AML-193 (cell line): ENCODE data around the gene COX4I1.
"Not testable (repeated sequence)": the region's sequence is repeated elsewhere in the genome, so short reads cannot be mapped to it uniquely, and the experiment has no call there.

Experiments
- DNase-seq, 2 experiments: peaks; one replicate each; lab custom pipeline; 2025; lab: John Stamatoyannopoulos, UW

Gene COX4I1

DNA sequence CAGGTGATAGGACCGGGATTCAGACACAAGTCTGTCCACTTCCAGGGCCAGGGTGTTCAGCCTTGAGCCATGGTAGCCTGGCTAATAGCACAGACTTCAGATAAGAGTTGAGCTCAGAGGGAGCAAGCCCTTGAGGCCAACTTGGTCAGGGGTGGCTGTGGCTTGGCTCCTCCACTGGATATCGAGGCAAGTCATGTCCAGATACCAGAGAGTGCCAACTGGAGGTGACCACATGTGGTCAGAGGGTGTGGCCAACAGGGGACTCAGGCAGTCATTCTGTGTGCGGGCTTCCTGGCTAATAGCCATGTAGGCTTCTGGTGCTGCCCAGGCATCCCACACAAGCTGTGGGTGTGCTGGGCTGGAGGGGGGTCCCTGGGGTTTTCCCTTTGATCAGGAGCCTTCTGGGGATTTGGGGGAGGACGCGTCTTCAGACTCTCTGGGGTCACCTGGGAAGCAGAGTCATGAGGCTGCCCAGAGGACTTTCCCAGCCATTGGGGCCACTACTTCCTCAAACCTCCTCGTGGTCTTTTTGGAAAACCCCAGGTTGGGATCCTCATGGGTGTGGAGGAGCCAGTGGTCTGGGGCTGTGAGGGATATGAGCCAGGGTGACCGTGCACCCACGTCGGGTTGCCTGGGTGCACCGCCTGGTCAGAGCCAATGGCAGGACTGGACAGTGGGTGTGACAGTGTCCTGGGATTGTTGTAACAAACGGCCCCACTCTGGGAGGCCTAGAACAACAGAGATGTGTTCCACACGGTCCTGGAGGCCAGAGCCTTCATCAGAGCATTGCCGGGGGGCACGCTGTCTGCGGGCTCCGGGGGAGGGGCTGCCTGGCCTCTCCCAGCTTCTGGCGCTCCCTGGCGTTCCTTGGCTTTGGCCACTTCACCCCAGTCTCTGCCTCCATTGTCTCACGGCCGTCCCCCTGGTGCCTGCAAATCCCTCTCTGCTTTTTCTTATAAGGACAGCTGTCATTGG is 25.0 kb downstream of the COX4I1 start:
- no peak for DNase-seq

DNA sequence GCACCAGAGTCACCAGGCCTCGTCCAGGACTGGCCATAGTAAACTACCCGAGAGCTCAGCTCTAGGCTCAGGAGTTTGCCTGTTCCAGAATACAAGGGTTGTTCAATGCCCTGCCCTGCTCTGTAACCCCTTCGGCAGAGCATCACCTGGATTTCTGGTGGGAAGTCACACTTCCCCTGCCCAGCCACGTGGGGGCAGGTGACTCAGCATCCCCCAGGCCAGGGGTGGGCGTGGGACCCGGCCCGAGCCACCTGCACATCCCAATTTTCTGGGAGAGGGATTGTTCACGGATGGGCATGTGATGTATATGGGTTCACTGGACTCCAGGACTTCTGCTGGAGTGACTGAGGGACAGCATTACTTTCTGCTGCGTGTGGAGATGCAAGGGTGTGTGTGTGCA is 25.8 kb downstream of the COX4I1 start:
- no peak for DNase-seq

DNA sequence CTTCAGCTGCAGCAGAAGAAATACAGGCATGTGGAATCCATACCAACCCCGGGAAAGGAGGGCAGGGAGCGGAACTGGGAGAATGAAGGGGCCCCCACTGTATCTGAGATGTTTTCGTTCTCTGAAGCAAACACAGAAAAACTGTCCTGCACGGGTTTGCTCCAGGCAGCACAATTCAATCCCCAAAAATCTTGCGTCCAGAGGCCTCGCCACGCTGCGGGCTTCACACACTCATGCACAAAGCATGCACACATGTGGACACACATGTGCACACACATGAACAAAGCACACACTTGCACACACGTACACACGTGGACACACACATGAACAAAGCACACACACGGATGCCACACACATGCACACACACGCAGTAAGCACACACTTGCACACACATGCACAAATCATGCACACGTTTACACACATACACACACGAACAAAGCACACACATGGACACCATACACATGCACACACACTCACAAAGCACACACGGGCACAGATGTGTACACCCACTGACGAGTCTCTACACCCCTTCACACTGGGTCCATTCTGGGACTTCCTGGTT is 27.3 kb downstream of the COX4I1 start:
- DNase-seq = no peak

DNA sequence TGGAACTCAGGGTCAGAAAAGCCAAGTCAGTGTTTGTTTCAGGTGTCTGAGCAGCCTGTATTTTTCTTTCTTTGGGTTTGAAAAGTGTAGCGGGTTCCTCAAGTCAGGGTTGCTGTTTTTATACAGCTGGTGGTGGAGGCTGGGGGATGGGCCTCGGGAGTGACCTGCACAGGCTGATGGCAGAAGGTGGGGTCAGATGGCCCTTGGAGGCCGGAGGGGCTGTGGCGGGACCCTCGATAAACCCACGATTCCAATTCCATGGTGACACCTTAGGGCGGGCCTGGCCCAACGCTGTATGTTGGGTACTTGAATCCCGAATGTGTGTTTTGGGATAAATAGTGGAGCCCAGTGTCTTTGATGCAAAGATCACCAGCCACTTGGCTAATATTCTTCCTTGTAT is 28.7 kb downstream of the COX4I1 start:
- DNase-seq = no peak

DNA sequence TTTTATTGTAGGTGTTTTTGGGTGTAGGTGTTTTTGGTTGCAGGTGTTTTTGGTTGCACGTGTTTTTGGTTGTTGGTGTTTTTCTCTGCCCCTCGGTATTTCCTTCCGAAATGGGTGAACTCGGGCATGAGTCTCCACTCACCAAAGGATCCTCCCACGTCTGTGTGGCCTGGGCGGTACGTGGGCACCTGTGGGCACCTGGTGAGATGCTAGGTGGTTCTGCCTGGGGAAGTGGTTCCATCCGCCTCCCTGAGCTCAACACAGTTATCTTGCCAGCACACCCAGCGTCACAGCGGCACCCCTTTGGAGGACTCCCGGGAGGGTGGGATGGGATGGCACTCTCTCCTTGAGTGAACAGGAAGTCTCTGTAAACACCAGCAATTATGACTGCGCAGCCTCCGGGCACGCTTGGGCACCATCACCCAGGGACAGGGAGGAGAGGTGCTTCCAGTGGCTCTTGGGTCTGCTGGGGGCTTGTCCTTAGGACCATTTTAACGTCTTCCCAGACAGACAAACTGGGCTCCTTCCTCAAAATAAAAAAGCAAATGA is 29.8 kb downstream of the COX4I1 start:
- DNase-seq = no peak

DNA sequence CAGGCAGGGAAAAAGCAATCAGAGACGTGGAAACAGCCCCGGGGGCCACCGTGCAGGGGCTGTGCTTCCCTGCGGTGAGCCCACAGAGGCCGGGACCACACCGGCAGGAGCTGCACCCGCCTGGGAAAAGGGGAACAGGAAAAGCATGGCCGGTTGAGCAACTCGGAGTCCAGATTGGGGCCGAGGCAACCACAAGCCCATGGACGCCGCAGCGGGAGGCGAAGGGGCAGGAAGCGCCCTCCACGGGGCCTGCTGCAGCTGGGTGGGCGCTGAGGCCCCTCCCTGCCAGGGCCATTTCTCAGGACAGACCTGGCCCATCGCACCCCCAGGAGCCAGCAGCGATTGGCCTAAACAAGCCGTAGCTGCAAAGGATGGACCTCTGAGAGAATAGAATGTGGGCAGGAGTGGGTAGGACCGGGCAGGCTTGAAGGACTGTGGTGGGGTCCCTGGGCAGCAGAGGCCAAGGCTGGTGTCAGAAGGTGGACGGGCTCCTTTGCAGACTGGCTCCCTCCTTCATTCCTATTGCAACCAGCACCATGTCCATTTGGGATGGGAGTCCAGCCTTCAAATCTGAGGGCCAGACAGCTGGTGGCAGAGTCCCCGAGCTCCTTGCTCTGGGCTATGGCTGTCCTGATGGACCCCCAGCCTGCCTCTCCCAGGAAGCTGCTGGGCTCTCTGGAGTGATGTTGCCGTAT is 30.4 kb downstream of the COX4I1 start:
- peak; percentile 82 to 88 for DNase-seq

DNA sequence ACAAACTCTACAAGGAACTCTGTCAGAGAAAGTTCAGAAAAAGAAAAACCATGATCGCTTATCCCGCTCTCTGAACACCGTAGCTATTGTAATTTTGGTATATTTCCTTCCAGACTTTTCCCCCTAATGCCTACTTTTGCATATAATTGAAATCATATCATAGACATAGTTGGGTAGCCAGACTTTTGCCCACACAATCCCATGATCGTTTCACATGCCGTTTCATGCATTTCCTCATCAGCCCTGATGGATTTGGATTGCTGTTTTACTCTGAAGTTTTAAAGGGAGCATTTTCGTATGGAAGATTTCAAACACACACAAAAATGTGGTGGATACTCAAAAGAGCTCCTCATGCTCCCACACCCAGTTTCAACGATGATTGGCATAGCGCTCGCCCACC is 31.3 kb downstream of the COX4I1 start:
- DNase-seq = no peak

DNA sequence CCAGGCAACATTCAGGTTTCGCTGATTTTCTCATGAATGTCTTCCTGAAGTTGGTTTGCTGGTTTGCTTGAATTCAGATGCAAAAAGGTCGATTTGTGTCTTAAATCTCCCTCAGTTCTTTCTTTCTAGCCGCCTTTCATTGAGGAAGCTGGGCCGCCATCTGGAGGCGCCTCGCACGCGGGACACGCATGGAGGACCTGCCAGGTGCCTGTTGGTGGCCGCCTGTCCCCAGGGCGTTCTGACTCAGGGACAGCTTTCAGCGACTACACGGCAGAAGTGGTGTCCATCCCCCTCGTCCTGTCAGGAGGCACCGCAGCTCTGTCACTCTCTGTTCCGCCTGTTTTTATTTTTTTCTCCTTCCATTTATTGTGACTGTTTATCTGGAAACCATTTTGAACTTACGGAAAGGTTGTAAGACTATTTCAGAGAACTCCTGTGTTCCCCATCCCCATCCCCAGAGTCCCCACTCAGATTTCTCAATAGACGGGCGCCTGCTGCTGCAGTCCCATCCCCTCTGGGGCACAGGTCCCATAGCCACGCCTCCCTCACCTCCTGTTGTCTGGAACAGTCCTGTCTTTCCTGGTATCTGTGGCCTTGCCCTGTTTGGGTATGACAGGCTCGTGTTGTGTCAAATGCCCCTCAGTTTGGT is 33.2 kb downstream of the COX4I1 start:
- no peak for DNase-seq

DNA sequence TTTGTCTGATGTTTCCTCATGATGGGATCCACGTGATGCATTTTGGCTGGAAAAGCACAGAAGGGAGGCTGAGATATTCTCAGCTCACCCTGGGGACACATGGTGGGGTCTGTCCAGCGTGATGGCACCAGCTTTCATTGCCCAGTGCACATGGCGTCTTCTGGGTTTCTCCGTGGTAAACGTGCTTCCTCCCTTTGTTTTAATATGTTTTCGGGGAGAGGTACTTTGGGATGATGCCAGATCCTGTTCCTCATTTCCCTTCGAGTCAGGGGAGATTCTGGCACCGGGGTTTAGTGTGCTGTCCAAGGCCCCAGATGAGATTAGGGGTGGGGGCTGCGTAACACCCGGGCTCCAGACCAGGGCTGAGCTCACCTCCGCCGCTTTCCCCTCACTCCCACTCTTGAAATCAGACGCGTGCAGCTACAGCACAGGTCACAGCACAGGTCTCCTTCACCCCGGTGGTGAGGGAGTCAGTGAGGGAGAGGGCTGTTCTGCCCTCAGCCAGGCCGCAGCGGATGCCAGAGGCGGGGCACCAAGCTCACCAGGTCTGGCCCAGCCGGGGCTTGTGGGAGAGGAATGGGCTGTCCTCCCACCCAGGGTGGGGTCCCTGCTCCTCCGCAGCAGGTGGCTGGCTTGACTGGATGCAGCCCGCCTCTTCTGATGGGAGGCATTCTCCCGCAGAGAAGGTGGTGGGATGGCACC is 33.9 kb downstream of the COX4I1 start:
- DNase-seq = no peak

DNA sequence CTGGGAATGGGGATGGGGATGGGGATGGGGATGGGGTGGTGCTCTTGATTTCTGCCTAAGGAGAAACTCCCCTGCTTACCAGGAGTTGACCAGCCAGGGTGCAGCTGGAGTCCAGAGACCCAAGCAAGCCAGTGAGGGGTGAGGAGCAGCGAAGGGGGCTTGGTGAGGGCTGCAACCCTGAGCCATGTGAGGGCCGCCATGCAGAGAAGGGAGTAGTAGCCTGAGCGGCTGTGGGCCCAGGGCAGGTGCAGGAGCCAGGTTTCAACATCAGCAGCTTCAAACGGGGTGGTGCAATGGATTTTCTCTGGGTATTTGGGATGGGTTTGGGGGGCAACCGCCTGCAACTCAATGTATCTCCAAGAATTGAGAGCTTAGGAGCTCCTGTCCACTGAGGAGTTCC is 35.2 kb downstream of the COX4I1 start:
- DNase-seq = no peak

DNA sequence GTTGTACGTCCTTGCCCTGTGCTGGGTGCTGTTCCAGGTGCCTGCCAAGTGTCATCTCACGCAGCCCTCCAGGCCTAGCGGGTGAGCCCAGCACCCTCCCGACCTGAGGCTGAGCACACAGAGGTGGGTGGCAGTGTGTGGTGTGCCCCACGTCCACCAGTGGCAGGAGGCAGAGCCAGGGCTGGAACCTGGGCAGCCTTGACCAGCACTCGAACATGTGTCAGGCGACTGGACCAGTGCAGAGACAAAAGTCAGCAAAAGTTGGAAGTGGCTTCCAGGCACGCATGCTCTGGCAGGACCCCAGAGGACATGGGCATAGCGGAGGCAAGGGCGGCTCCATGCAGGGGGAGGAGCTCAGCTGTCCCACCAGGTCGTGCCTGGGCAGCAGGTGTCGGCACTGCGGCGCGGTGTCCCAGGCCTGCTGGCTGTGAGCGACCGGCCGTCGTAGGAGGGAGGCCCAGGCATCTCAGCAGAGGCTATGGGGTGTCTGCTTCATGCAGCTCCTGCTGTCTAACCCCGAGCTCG is 35.8 kb downstream of the COX4I1 start:
- DNase-seq = no peak

DNA sequence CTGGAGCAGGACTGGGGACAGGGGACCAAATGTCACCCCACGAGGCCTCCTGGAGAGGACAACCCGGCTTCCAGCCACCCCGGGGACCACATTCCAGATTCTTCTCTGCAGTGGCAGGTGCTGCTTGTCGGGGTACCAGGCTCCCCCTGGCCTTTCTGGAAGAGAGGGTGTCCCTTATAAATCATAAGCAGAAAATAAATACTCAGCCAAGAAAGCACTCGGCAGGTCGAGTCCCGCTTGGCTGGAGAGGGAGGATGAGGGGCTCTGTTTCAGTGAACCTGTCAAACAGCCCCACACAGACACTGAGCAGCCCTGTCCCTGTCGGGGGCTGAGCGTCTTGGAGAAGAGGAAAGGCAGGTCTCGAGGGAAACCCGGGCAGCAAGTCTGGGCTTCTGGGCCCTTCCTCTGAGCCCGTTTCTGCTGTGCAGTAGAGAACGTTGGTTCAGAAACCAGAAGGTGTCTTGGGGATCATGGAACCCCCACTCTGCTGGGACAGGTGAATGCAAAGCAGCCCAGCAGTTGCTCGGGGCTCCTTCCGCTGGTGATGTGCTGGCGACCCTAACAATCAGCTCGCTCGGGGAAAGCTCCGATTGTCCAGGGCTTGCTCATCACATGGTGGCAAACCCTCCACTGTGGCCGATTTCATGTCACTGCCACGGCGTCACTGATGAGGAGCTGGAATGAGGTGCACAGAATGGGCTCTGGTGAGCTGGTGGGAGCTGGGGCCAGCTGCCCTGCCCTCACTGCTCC is 36.6 kb downstream of the COX4I1 start:
- no peak for DNase-seq

DNA sequence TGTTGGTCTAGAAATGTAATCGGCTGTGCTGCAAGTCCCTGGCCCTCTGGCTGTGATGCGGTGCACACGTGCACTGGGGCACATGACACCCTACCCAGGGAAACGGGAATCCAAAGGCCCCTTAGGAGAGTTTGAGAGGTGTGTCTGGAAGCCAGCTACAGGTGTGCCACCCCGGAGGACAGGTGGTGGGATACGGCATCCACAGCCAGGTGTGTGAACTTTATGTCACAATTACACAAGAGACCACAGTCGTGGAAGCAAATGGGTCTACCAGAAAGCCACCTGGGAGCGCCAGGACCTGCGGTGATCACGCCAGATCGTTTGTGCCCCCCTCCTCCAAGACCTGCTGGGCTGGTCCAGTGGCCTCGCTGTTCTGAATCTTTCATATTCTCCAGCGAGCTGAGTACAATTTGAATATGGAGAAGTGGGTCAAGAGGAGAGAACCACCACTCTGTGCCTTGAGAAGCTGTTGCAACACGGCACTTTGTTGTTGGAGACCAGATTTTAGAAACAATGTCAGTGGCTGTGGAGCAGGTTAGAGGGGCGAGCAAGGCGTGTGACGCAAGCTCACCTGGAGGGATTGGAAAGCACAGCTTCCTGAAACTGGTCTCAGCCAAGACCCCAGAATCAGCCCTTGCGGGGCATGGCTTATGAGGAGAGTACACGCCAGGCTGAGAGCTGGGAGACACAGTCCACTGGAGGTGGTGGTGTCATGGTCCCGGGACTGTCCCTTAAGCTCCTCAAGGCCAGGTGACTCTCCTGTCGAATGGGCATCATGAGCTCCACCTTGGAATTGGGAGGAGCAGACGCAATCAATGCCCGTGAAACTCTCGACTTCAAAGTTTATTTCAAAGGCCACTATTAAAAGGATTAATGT is 37.4 kb downstream of the COX4I1 start:
- DNase-seq = no peak

DNA sequence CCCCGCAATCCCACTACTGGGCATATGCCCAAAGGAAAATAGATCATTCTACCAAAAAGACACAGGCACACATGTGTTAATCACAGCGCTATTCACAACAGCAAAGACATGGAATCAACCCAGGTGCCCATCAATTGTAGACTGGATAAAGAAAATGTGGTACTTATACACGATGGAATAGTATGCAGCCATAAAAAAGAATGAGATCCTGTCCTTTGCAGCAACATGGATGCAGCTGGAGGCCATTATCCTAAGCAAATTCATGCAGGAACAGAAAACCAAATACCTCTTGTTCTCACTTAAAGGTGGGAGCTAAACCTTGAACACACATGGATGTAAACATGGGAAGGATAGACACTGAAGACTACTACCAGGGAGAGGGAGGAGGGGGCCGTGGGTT is 38.2 kb downstream of the COX4I1 start:
- not testable (repeated sequence) for DNase-seq

DNA sequence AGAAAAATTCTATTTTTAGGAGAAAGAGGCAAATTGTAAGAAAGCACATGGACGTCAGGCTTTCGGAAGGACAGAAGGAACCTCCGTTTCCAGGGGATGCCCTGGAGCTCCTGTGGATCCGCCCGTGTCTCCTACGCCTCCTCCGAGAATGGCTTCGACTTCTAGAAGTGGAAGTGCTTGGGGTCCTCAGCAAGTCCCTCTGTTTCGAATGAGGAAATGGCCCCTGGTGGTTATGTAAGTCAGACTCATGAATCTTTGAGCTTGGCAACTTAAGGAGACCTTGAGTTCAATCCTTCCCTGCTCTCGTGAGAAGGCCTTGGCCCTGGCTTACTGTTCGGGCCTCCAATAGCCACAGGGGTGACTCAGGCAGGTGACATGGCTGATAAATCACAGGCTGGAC is 38.9 kb downstream of the COX4I1 start:
- no peak for DNase-seq

DNA sequence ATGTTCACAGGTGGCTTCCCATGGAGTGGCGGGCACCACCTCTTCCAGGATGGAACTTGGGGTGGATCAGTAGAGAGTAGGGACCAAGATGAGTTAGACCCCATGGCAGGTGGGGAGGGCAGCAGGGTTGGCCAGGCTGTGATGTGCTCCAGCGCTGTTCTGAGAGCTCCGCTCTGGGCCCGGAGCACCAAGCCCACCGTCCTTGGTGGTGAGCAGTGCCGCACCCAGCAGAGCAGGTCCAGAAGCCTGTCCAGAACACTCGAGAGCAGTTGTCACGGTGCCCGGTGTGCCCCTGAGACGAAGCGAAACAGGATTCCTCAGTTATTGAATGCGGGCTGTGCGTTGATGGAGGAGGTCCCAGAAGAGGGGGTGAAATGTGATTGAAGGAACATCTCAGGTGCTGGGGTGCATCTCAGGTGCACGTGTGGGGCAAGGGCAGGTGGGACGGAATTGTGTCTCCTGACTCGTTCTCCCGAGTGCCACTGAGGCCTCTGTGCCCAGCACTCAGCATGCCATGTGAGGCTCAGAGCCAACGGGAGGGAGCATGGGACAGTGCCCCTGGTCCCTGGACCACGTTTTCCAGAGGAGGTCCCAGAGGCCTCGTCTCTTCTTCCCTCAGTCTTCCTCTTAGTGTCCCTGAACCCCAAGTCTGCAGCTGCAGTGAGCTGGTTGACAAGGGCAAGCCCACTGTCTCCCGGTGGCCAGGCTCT is 39.5 kb downstream of the COX4I1 start:
- DNase-seq = no peak

DNA sequence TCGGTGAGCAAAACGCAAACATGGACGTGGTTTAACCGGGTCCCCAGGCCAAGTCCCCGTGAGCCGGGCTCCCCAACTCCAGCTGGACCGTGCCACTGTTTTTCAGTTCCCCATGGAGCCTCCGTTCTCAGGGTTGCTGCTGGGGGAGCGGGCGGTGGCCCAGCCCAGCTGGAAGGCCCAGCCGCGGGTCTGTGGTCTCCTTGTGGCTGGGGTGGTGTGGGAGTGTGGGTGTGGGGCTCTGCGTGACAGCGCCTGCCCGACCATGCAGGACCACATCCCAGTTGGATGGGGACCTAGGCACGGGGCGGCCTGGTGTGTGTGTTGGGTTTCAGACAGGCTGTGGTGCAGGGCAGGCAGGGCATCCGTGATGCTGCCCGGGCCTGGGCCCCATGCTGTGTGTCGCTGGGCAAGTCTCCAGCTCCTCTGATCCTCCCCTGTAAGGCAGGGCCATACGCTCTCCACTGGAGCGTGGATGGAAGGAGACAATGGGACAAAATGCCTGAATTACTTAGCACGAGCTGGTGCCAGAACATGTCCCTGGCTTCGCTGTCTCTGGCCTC is 40.3 kb downstream of the COX4I1 start:
- no peak for DNase-seq

DNA sequence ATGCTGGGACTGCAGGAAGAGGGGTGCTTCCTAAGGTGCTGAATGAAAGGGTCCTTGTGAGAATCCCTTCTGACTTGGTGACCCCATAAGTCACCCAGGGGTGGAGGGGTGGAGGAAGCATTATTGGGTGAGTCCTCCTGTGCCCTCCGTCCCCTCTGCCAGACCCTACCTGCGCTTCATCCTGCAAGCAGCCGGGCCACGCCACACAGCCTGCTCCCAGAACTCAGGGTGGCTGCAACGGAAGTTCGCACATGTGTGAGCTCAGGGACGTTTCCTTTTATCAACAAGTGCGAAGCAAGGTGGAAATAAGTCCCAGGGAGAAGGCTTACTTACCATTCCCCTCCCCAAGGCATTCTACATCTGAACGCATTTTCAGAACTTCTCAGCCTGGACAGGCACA is 40.9 kb downstream of the COX4I1 start:
- DNase-seq = no peak

DNA sequence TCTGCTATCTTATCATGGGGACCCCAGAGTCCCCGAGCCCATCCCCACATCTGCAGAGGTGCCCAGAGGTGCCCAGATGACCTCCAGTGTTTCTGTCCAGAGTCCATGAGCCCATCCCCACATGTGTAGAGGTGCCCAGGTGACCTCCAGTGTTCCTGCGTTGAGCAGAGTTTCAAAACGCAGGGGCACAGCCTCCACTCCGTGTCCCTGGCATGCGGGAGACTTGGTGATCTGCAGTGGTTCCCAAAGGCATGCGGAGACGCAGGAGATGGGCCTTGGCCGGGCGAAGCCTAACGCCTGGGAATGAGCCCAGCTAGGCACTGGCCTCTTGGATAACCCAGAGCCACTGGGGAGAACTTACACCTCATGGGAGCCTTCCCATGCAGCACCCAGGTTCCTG is 41.3 kb downstream of the COX4I1 start:
- no peak for DNase-seq
